Measurements from ENCODE around the gene USP49. TPM values are rescaled to one million over a fixed set of nuclear protein-coding genes. Genes with fewer than 3 reads are reported as not detected.
A peak's percentile ranks its signal among the peaks of the same experiment; 100 is the strongest.

Gene USP49
- polyA plus RNA-seq, 1 of the 3 experiments (the other 2 are of a cell fraction), result 2.4 TPM

GRCh38 chr6:41779788-41780550 lies 115.2 kb downstream of the USP49 start, which contains the start of gene FRS3:
FRS3 (minus strand) TSS chr6:41779900; CDS start chr6:41776987, 2,913 bp downstream.
- under 1% methylated on average over 29 of the region's 73 CpGs for WGBS (ENCODE audit: low lambda C conversion rate)
- Histone ChIP-seq H3K79me2 (ENCODE audit: insufficient read depth) (peaks cover 13% of the 10 kb centered on the region), H3K4me1 (ENCODE audit: control insufficient read depth in 1 of 2, insufficient read depth in 2 of 2, low read depth in 1 of 2, low read length in 1 of 2) (peaks cover 14% of the 10 kb centered on the region in 2 experiments; a peak in 2 of 4 replicates), H3K27ac (ENCODE audit: low read depth in 2 of 2, low read length in 1 of 2) (peak within 1 kb of the TSS; percentile 40 to 87; a peak in 3 of 4 replicates), H3K9ac (peak within 1 kb of the TSS; percentile 72), H2AFZ (ENCODE audit: low read depth) (peak within 1 kb of the TSS; percentile 82), H3K27me3 (ENCODE audit: insufficient read depth) (no peaks in the 10 kb centered on the region), H3K4me2 (peak within 1 kb of the TSS; percentile 99), H3K4me3 (ENCODE audit: low read depth in 2 of 2, low read length in 1 of 2) (peak within 1 kb of the TSS; percentile 52 to 82), H3F3A (replicated peaks; ENCODE audit: insufficient read depth) (no peaks in the 10 kb centered on the region), H3K36me3 (replicated peaks in 1 of 2; ENCODE audit: control insufficient read depth in 1 of 2, insufficient read depth in 2 of 2, low read length in 1 of 2) (peaks cover 15 to 18% of the 10 kb centered on the region in 2 experiments), H3K9me3 (no peaks in the 10 kb centered on the region), H4K20me1 (ENCODE audit: insufficient read depth) (no peaks in the 10 kb centered on the region), H3K9me2 (no peaks in the 10 kb centered on the region)
- POLR2A ChIA-PET, result interaction anchor here (1.0 kb wide), 1 partner anchor 268 kb away, joined by 3 read pairs; no protein-coding TSS in a partner anchor
- peak; percentile 99 for DNase-seq
- CTCF ChIA-PET, result interaction anchor here (0.8 to 8.9 kb wide), 3 partner anchors 45 to 265 kb away, joined by 4 to 118 read pairs (median 7); partner anchors contain the start of gene TFEB
- TF ChIP-seq RAD21 (IDR thresholded peaks at IDR 0.05; ENCODE audit: low read length), result peak; percentile 85
- peak; percentile 57 for TF ChIP-seq MAX (IDR thresholded peaks at IDR 0.05; ENCODE audit: low read depth)
- no peak for TF ChIP-seq TEAD4 (IDR thresholded peaks at IDR 0.05; ENCODE audit: borderline replicate concordance, insufficient read depth)
- TF ChIP-seq PBX3 (IDR thresholded peaks at IDR 0.05), result no peak
- TF ChIP-seq USF2 (IDR thresholded peaks at IDR 0.05; ENCODE audit: borderline replicate concordance, low read depth, low read length), result no peak
- TF ChIP-seq CTCF (IDR thresholded peaks at IDR 0.05), result peak; percentile 86
- TF ChIP-seq NRF1 (IDR thresholded peaks at IDR 0.05; ENCODE audit: low read depth, low read length), result peak; percentile 52
- TF ChIP-seq JUND (IDR thresholded peaks at IDR 0.05), result no peak
- TF ChIP-seq ZBTB33 (IDR thresholded peaks at IDR 0.05; ENCODE audit: borderline replicate concordance, low read depth), result no peak
- no peak; the same call in 1 of the 2 replicates for TF ChIP-seq POLR2AphosphoS5 (IDR thresholded peaks at IDR 0.05; ENCODE audit: low read depth, low read length)
- no peak for TF ChIP-seq REST (IDR thresholded peaks at IDR 0.05; ENCODE audit: low read depth, low read length)
- TF ChIP-seq RCOR1 (IDR thresholded peaks at IDR 0.05; ENCODE audit: low read length), result peak; percentile 75
- TF ChIP-seq TAF1 (IDR thresholded peaks at IDR 0.05; ENCODE audit: borderline replicate concordance, low read depth, low read length), result peak; percentile 79
- peak; percentile 48; the same call in 1 of the 2 replicates for TF ChIP-seq GABPA (IDR thresholded peaks at IDR 0.05; ENCODE audit: low read depth)
- TF ChIP-seq EP300 (IDR thresholded peaks at IDR 0.05; ENCODE audit: borderline replicate concordance in 1 of 2, low read depth in 1 of 2, low read length in 1 of 2), result peak in 1 of 2 experiments; percentile 8; a peak in 2 of 4 replicates
- peak; percentile 89 for TF ChIP-seq CHD2 (IDR thresholded peaks at IDR 0.05; ENCODE audit: low read length, partially characterized antibody)
- TF ChIP-seq SIN3A (IDR thresholded peaks at IDR 0.05; ENCODE audit: borderline replicate concordance, low read depth, low read length), result peak; percentile 87; the same call in 1 of the 2 replicates
- TF ChIP-seq IRF3 (IDR thresholded peaks at IDR 0.05; ENCODE audit: low read depth, low read length), result no peak
- peak; percentile 84 for TF ChIP-seq SMC3 (IDR thresholded peaks at IDR 0.05; ENCODE audit: low read depth, low read length)
- TF ChIP-seq FOSL2 (IDR thresholded peaks at IDR 0.05; ENCODE audit: borderline replicate concordance, low read depth), result no peak
